Spleen (tissue), 7 donors: ENCODE results near the gene CHM.

Source experiments
- CTCF ChIP-seq, 11 experiments: fragments of 200-600 bp in 7 of 11; fragments of 450-650 bp in 4 of 11; sonication (generic) in 4 of 11; IDR thresholded peaks in 8 of 11; conservative IDR thresholded peaks in 3 of 11; 1 replicate in 7 of 11; 2 replicates in 4 of 11; pipeline versions ENCODE4 v1.4.0 to v1.8.0; 2016 to 2021; ENCODE audit warnings: antibody characterized with exemption in 11 of 11, inconsistent platforms in 4 of 11, mild to moderate bottlenecking in 1 of 11
- POLR2A ChIP-seq, 3 donors: fragments of 450-650 bp; IDR thresholded peaks; one replicate each; pipeline ENCODE4 v1.5.1; 2017; ENCODE audit warnings: antibody characterized with exemption in 3 of 3, mild to moderate bottlenecking in 1 of 3
- POLR2AphosphoS5 ChIP-seq, 3 donors: sonication (generic); formaldehyde crosslinking; IDR thresholded peaks; one replicate each; pipeline ENCODE4 v1.5.1; 2017; ENCODE audit warnings: antibody characterized with exemption in 3 of 3
- donor health status: DM: no; HTN: no; CAD: no; lungs with moderate emphysema.
- donor health status: DM: no; HTN: no; CAD: no.
- donor health status: DM: no; HTN: no; CAD: no.

GRCh38 chrX:85992811-85993229 lies 54.5 kb downstream of the CHM start:
- no peak for TF ChIP-seq CTCF (IDR thresholded peaks at IDR 0.05 in 8 of 11, conservative IDR thresholded peaks at IDR 0.05 in 3 of 11)
- TF ChIP-seq POLR2A (IDR thresholded peaks at IDR 0.05), result no peak
- no peak for TF ChIP-seq POLR2AphosphoS5 (IDR thresholded peaks at IDR 0.05)
